ENCODE data around the gene NPEPPS.
"Not testable (repeated sequence)": the region's sequence is repeated elsewhere in the genome, so short reads cannot be mapped to it uniquely, and the experiment has no call there.

The NPEPPS gene

DNA sequence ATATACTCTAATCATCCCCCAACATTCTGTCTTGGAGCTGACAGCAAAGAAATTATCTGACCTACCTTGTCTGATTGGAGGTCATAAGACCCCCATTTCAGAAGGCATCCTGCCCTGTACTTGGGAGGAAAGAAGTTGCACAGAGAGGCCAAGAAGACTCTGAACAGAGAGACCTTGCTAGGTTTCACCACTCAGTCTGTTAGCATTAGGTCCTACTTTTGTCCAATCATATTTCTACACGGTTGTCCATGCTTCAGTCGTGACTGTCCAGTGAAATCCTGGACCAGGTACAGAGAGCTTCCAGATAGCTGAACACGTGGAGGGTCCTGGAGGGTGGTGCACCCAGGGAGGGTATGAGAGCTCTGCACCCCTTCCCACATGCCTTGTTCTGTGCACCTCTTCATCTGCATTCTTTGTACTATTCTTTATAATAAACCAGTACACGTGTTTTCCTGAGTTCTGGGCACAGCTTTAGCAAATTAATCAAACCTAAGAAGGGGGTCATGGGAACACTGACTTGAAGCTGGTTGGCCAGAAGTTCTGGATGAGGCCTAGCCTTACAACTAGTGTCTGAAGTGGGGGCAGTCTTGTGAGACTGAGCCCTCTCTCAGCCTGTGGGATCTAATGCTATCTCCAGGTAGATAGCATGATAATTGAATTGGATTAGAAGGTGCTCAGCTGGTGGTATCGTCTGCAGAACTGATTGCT lies 30.9 kb downstream of the NPEPPS start:
- DNase-seq: not testable (repeated sequence)

DNA sequence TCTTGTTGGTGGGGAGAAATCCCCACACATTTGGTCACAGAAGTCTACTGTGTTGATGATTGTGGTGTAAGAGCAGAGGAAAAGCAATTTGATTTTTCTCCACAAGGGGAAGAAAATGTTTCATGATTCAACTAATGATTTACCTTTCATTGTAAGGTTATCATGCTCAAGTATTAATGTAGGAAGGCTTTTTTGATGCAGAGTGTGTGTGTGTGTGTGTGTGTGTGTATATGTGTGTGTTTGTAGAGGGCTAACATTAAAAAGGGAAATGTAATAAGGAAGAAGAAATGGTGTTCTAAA lies 31.4 kb downstream of the NPEPPS start:
- not testable (repeated sequence) for DNase-seq

DNA sequence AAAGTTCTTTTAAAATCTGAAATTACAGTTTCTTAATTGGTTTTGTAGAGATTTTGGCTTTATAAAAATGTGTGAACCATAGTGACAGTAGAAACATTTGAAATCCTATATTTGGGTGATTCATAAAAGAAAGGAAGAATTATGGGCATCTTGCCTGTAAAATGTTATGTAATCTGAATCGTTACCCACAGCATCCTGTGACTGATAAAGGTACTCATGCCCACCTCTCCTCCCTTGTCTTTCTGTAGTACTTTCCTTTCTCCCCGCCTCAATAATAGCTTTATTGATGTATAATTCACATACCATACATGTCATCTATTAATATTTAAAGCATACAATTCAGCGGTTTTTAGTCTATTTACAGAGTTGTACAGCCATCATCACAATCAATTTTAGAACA lies 36.4 kb downstream of the NPEPPS start:
- not testable (repeated sequence) for DNase-seq

DNA sequence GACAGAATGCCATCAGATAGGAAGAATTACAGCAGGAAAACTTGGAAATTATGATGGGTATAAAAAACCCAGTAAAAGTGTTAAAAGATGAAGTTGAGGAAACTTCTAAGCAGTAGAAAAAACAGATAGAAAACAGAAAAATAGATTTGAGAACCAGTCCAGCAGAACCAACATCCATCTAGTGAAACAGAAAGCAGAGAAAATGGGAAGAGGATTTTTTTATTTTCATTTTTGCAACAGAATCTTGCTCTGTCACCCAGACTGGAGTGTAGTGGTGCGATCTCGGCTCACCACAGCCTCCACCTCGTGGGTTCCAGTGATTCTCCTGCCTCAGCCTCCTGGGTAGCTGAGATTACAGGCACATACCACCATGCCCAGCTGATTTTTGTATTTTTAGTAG lies 41.7 kb downstream of the NPEPPS start:
- DNase-seq: not testable (repeated sequence)

DNA sequence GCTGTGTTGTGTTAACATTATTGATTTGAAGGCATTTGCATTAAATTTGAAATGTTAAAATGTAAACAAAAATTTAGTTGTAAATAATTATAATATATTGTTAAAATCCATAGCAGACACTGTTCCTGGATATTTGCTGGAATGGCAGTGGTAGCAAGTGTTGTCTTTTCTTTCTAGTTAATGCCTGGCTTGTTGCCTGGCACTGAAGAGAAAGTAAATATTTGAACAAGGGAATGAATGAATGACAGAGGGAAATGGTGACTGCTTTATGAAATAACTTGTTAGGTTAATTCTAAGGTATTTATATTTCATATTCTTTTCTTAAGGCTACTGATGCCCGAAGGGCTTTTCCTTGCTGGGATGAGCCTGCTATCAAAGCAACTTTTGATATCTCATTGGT lies 51.5 kb downstream of the NPEPPS start:
- not testable (repeated sequence) for DNase-seq

DNA sequence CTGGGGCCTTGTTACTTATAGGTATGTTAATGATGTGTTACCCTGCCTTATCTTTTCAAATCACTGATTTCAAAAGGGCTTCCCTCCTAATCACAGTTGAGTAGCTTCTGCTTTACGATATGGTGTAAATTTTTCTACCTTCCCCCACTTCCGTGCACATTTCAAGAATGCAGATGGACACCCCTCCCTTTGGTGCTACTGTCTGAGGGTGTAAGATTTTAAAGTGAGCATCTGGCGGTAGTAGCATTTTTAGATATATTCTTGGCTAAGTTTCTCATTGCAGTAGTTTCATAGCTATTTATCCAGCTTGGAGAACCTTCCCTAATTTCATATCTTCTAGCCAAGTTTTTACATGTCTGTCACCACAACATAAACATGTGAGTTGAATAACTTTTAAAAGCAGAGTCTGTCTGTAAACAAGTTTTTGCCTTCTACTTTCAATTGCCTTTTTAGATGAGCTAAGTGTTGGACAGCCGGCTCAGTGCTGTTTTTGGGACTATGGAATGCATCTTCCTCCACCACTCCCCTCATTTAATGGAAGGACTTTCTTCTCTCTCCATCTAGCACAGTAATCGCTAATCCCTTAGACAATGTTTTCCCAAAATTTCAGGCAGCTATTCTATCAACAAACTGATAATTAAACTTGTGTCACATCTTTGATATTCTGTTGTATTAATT lies 55.6 kb downstream of the NPEPPS start:
- DNase-seq: not testable (repeated sequence)

DNA sequence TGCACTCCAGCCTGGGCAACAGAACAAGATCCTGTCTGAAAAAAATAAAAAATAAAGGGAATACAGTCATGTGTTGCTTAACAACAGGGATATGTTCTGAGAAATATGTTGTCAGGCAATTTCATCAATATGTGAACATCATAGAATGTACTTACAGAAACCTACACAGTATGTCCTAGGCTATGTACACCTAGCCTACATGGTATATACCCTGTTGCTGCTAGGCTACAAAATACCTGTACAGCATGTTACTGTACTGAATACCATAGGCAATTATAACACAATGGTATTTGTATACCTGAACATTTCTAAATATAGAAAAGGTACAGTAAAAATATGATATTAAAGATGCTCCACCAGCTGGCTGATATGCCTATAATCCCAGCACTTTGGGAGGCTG lies 62.6 kb downstream of the NPEPPS start:
- DNase-seq: not testable (repeated sequence)

DNA sequence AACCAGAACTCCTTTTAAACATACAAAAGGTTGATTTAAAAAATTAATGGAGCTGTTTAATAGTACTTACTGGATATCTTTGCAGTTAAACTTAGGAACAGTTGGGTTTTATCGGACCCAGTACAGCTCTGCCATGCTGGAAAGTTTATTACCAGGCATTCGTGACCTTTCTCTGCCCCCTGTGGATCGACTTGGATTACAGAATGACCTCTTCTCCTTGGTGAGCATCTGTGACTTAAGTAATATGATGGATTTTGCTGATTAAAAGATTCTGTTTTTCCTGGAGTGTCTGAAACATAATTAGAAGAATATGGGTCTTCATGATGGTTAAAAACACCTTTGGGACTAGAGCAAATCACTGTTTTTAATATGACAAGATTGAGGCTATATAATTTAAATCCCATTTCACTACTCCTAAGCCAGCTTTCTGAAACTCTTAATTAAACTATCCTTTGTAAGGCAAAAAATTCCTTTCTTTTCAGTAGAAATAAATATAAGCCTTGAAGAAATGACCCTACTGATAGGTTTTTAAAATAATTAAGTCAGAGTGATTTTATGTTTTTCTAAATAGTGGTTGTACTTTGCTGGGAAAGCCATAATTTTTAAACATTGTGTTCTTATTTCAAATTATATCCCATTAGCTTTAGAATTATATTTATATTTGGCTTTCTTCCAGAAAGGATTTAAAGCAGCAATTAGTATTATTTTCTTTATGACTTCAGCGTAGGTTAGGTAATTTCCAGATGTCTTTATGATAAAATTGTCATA lies 73.1 kb downstream of the NPEPPS start:
- DNase-seq: peak; percentile 40

DNA sequence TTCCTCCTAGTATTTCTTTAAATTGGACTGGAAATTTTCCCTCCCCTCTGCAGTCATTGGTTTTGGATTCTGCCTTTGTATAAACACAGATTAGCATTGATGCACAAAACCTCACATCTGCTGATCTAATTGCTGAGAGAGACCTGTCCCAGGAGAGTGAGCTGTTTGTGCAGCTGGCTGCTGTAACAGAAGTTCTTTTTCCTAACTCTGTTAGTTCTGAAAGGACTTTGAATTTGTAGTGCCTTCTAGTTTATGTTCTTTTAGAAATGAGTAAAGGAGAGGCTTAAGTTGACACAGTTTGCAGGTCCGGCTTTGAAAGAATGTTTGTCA lies 73.7 kb downstream of the NPEPPS start:
- peak; percentile 84 for DNase-seq

DNA sequence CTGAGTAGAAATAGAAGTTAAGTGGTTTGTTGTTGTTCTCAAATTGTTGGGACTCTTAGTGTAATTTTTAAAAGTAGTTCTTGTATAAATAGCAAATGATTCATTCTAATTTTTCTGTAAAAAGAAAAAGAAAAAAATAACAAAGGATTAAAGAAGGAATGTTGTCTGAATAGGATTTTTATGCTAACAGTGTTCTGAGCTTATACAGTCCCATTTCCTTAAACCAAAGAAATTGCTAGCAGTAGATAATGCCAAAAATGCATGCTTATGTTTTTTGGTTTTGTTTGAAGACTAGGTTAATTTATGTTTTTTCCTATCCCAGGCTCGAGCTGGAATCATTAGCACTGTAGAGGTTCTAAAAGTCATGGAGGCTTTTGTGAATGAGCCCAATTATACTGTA lies 74.1 kb downstream of the NPEPPS start:
- DNase-seq: no peak

DNA sequence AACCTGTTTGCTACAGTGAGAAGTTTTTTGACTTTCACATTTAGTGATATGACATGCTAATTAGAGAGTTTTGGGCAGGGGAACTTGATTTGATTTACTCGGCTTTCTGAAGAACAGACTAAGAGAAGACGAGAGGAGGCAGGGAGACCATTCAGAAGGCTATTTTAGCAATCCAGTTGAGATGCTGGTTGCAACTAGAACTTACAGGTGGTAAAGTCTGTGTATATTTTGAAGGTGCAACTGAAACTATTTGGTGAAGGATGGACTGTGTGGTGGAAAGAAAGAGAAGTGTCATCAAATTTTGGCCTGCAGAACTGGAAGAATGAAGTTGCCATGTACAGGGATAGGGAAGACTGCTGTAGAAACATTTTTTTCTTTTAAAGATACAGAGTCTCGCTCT lies 76.6 kb downstream of the NPEPPS start:
- DNase-seq: no peak

DNA sequence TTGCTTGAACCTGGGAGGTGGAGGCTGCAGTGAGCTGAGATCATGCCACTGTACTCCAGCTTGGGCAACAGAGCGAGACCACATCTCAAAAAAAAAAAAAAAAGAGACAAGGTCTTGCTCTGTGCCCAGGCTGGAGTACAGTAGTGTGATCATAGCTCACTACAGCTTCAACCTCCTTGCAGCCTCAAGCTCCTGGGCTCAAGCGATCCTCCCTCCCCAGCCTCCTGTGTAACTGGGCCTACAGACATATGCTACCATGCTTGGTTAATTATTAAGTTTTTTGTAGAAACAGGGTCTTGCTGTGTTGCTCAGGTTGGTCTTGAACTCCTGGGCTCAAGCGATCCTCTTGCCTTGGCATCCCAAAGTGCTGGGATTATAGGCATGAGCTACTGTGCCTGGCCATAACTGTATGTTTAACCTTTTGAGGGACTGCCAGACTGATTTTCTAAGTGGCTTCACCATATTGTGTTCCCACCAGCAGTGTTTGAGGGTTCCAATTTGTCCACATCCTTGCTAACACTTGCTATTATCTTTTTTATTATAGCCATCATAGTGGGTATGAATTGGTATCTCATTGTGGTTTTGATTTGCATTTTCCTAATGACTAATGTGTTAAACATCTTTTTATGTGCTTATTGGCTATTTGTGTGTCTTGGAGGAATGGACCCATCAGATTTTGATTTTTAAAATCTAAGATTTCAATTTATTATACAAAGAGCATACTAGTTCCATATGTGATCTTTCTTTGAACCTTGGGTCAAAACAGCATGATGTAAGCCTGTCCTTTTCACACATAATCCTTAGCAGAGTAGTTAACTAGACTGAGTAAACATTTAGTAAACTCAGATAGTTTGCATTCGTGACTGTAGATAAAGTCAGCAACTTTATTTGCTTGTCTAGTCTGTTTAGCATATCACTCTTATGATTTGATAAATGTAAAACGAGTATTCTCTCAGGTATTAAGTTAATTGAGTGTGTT lies 80.8 kb downstream of the NPEPPS start:
- no peak for DNase-seq

DNA sequence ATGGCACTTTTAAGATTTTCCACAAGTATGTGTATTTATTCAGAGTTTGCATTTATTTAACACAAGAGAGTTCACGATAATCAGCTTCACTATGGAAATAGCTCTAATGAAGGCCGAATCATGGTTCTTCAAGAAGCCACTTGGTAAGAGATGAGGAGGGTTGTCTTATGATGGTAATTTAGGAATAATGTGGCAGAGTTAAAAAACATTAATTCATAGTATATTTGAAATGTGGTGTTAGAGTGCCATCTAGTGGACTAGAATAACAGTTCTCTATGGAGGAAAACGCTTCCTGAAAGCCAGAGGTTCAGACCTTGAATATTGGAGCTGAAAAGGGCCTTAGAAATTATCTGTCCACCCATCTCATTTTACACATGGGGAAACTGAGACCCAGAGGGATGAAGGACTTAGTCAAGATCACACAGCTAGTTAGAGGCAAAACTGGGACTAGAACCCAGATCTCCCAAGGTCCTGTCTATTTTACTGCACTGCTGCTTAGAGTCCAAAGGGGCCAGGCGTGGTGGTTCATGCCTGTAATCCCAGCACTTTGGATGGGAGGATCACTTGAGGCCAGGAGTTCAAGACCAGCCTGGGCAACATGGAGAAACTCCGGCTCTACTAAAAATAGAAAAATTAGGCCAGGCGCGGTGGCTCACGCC lies 85.0 kb downstream of the NPEPPS start:
- DNase-seq: peak; percentile 48

DNA sequence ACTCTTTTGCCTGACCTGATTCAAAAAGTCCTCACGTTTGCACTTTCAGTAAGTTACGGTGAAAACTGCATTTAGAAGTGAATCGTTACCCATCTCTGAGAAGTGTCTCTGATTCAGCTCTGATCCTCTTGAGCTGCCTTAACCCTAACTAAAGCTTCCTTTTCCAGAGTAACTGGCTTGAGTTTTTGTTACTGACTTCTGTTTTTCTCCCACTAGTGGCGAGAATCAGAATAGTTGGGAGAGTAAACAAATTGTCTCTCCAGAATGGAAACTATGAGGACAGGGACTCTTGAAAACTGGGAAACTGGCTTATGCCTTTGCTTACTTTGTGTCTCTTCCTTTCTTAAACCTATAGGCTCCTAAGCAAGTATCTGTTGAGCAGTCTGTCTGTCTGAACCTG lies 87.5 kb downstream of the NPEPPS start:
- no peak for DNase-seq

DNA sequence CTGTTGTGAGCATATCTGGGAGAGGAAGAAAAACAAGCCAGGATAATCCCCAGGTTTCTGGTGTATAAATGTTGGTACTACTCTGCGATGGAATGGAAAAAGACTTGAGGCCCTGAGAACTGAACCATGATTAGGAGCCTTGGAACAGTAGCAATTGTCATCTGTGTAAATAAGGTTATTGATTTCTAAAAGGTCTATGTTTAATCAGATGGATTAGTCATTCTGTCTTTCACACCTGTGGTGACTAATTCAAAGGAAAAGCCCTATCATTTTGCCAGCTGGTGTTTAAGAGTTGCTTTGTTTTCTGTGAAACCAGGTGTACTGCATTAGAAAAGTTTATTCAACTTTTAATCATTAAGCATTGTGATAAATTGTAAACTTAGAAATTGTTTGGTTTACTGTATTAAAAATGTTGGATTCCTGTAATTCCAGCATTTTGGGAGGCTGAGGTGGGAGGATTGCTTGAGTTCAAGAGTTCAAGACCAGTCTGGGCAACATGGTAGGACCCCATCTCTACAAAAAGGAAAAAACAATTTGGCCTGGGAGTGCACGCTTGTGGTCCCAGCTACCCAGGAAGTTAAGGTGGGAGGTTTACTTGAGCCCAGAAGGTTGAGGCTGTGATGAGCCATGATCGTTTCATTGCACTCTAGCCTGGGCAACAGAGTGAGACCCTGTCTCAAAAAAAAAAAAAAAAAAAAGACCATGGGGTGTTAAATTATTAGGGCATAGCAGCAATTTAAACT lies 89.8 kb downstream of the NPEPPS start:
- no peak for DNase-seq

DNA sequence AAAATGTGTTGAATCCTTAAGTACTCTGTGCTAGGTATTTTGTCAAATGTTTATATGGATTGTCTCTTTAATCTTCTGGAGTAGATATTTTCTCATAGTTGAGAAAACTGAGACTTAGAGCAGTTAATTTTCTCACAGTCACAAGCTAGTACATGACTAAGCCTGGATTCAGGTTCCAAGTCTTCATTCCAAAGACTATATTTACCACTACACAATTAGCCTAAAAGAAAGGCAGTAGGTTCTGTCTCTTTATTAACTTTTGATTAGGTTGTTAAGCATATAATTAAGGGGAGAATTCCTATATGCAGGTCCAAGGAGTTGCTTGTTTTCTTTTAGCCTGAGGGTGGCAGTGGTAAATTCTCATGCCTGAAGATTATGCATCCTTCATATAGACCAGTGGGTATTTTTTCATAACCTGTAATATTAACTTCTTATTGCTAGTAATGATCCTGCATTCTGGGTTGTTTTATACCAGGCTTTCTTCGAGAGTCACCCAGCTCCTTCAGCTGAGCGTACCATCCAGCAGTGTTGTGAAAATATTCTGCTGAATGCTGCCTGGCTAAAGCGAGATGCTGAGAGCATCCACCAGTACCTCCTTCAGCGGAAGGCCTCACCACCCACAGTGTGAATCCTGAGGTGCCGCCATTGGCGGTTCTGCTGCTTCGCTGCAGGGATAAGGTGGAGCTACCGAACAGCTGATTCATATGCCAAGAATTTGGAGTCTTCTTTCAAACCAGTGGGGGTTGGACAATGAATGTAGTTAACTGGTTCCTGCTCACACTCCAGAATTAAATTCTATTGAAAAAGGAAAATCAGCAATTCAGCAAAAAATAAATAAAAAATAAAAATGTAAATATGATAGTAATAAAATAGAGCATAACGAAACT lies 90.6 kb downstream of the NPEPPS start:
- no peak for DNase-seq

DNA sequence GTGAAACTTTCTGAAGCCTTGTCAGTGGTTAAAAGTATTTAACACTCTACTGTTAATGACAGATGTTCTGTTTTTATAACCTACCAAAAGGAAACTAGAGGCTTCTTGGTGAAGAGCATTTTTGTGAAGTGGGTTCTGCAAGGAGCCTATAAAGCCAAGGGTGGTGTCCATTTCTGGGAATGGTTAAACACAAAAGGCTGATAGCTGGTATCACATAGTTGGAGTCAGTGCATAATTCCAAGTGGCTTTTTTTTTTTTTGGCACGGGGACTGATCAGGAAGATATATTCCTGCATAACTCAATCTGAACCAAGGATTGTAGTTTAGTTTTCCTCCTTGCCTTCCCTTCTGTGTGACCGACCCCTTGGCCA lies 91.3 kb downstream of the NPEPPS start:
- no peak for DNase-seq

DNA sequence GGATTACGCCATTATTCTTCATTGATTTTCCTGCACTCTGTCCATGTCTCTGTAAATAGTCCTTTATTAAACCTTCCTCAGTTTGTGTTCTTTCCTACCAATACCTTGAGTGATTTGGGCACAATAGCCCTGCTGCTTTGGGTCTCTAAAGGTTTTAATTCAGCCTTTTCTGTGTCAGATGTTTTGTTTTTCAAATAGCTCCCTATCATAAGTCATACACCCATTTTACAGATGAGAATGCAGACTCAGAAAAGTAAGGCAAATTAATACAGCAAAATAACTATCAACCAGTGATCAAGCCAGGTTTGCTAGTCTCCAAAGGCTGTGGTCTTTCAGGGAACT lies 93.8 kb downstream of the NPEPPS start:
- DNase-seq: no peak

DNA sequence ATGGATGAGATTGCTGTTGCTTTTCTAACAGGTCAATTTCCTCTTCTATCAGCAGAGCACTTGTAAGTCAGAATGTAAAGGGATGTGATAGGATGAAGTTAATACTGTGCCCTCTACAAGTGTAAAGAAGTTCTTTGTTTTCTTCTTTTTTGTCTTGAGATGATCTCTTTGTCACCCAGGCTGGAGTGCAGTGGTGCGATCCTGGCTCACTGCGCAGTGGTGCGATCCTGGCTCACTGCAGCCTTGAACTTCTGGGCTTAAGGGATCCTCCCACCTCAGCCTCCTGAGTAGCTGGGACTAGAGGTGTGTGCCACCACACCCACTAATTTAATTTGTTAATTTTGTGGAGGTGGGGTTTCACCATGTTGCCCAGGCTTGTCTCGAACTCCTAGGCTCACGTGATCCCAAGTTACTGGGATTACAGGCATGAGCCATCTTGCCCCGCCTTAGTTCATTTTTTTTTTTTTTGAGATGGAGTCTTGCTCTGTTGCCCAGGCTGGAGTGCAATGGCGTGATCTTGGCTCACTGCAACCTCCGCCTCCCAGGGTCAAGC lies 97.2 kb downstream of the NPEPPS start:
- no peak for DNase-seq

DNA sequence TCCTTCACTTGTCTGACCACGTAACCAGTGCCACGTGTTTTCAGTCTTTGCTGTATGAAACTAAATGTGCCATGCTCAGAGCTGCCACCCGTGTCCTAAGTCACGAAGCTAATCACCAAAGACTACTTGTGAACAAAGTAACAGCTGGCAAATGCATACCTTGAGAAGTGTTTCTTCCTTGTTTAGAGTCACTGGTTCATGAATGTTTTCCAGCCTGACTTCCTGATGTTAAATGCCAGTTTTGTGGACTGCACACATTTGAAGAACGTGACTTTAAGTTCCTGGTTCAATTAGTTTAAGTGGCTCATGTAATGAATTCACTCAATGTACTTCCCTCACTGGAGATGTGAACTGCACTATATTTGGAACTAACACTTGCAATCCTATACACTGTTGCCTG lies 98.9 kb downstream of the NPEPPS start:
- no peak for DNase-seq

DNA sequence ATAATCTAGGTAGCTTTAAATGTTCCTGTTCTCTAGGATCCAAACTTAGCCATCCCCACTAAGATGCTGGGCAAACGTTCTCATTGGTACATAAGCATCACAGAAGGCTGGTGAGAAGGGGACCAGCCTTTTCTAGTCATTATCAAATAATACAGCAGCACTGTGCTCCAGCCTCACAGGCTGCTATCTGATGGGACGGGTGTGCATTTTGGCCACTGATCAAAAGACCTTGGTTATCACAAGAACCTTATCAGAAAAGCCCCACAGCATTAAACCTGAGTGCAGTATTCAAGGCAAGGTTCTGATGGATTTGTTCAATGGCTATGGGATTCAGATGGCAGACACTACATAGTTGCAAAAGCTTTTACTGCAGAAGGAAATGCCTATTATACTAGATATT lies 99.7 kb downstream of the NPEPPS start:
- DNase-seq: no peak
